Measurements from ENCODE around the gene YBX3. TPM values are rescaled to one million over a fixed set of nuclear protein-coding genes. Genes with fewer than 3 reads are reported as not detected.

The YBX3 gene
- total and polyA plus RNA-seq, 2 of the 13 experiments (the other 11 are each of a cell fraction or from before 2014, with no cell fraction given): 77.5 to 99.6 TPM

GRCh38 chr12:10722905-10723746 is at the start of gene YBX3 (continued):
- TF ChIP-seq RERE (CRISPR knock-in tag; IDR thresholded peaks at IDR 0.05; ENCODE audit: low read depth) (no peak), FOSL2 (CRISPR knock-in tag; IDR thresholded peaks at IDR 0.05) (no peak; the same call in 1 of the 2 replicates), FOXP4 (CRISPR knock-in tag; IDR thresholded peaks at IDR 0.05) (peak; percentile 34; the same call in 1 of the 2 replicates), LCORL (IDR thresholded peaks at IDR 0.05) (no peak), LCORL (CRISPR knock-in tag; IDR thresholded peaks at IDR 0.05) (no peak), POLR2A (IDR thresholded peaks at IDR 0.05; ENCODE audit: insufficient read depth in 1 of 2, low read depth in 2 of 2, low read length in 2 of 2) (peak; percentile 29 to 79; a peak in 3 of 4 replicates), ZNF460 (CRISPR knock-in tag; IDR thresholded peaks at IDR 0.05; ENCODE audit: borderline replicate concordance) (no peak), NRL (CRISPR knock-in tag; IDR thresholded peaks at IDR 0.05; ENCODE audit: borderline replicate concordance) (no peak), BORCS8-MEF2B (CRISPR knock-in tag; IDR thresholded peaks at IDR 0.05) (no peak), ZNF124 (CRISPR knock-in tag; IDR thresholded peaks at IDR 0.05) (no peak), NONO (IDR thresholded peaks at IDR 0.05) (no peak), NONO (CRISPR knock-in tag; conservative IDR thresholded peaks at IDR 0.05) (0 out of 2 replicates have a peak, but pooled peaks have one; percentile 33), ELF3 (CRISPR knock-in tag; IDR thresholded peaks at IDR 0.05) (peak; percentile 54), ZNF263 (CRISPR knock-in tag; IDR thresholded peaks at IDR 0.05) (no peak), IRF2 (CRISPR knock-in tag; IDR thresholded peaks at IDR 0.05) (0 out of 2 replicates have a peak, but pooled peaks have one; percentile 48), SNAPC2 (CRISPR knock-in tag; IDR thresholded peaks at IDR 0.05) (no peak), MLLT10 (CRISPR knock-in tag; IDR thresholded peaks at IDR 0.05) (no peak), BRD4 (CRISPR knock-in tag; IDR thresholded peaks at IDR 0.05) (no peak), SMAD9 (CRISPR knock-in tag; IDR thresholded peaks at IDR 0.05) (no peak), ZIK1 (CRISPR knock-in tag; IDR thresholded peaks at IDR 0.05; ENCODE audit: borderline replicate concordance, low read depth) (no peak), ZSCAN31 (CRISPR knock-in tag; IDR thresholded peaks at IDR 0.05; ENCODE audit: low read depth) (no peak)

Measured in HepG2 (cell line).